Liver (tissue), 9 donors: ENCODE measurements around the gene E2F2. TPM values are rescaled to one million over a fixed set of nuclear protein-coding genes. Genes with fewer than 3 reads are reported as not detected.

Source experiments
- DNase-seq: peaks from one replicate; pipeline ENCODE4 v3.0.0-alpha.2; 2017; ENCODE audit warnings: low spot score
- H3K27ac ChIP-seq, 2 donors: one replicate each; pipeline ENCODE4 v1.7.0; 2013; ENCODE audit warnings: inconsistent platforms in 2 of 2, low read length in 2 of 2, control low read depth in 1 of 2, low read depth in 1 of 2, mild to moderate bottlenecking in 1 of 2
- H3K27me3 ChIP-seq, 4 donors: one replicate each; pipeline versions ENCODE4 v1.6.1 to v1.7.0; 2013; ENCODE audit warnings: low read length in 3 of 4, inconsistent platforms in 1 of 4, mild to moderate bottlenecking in 1 of 4, moderate library complexity in 1 of 4; ENCODE audit not compliant: control insufficient read depth in 4 of 4, insufficient read depth in 4 of 4
- H3K36me3 ChIP-seq, 4 donors: one replicate each; pipeline versions ENCODE4 v1.6.1 to v1.7.0; 2013; ENCODE audit warnings: low read length in 3 of 4, mild to moderate bottlenecking in 3 of 4, low read depth in 1 of 4, moderate library complexity in 1 of 4; ENCODE audit not compliant: control insufficient read depth in 4 of 4, insufficient read depth in 3 of 4
- H3K4me1 ChIP-seq, 4 donors: one replicate each; pipeline versions ENCODE4 v1.6.1 to v1.7.0; 2013; ENCODE audit warnings: low read length in 3 of 4, mild to moderate bottlenecking in 3 of 4, moderate library complexity in 1 of 4; ENCODE audit not compliant: control insufficient read depth in 4 of 4, insufficient read depth in 4 of 4
- H3K4me3 ChIP-seq, 3 donors: one replicate each; pipeline versions ENCODE4 v1.6.1 to v1.7.0; 2013; ENCODE audit warnings: low read length in 3 of 3, control low read depth in 1 of 3, low read depth in 1 of 3, mild to moderate bottlenecking in 1 of 3
- H3K9ac ChIP-seq, 2 donors: one replicate each; pipeline ENCODE4 v1.7.0; 2013; ENCODE audit warnings: low read length in 2 of 2, mild to moderate bottlenecking in 2 of 2, moderate library complexity in 2 of 2, control low read depth in 1 of 2, low read depth in 1 of 2
- H3K9me3 ChIP-seq, 4 donors: one replicate each; pipeline versions ENCODE4 v1.6.1 to v1.7.0; 2013; ENCODE audit warnings: low read length in 3 of 4; ENCODE audit not compliant: control insufficient read depth in 4 of 4
- EGR1 ChIP-seq, 2 donors: IDR thresholded peaks; 2 replicates each; pipeline ENCODE4 v1.6.1; 2016 to 2018; ENCODE audit warnings: antibody characterized with exemption in 2 of 2, low read depth in 2 of 2
- FOXA1 ChIP-seq: IDR thresholded peaks from 2 replicates; pipeline ENCODE4 v1.6.1; 2016; ENCODE audit warnings: antibody characterized with exemption
- FOXA2 ChIP-seq: IDR thresholded peaks from 2 replicates; pipeline ENCODE4 v1.6.1; 2016; ENCODE audit warnings: antibody characterized with exemption
- GABPA ChIP-seq, 2 donors: IDR thresholded peaks in 1 of 2; conservative IDR thresholded peaks in 1 of 2; 2 replicates each; pipeline ENCODE4 v1.6.1; 2016; ENCODE audit warnings: antibody characterized with exemption in 2 of 2, mild to moderate bottlenecking in 1 of 2, moderate library complexity in 1 of 2
- HNF4A ChIP-seq, 2 donors: conservative IDR thresholded peaks; 2 replicates each; pipeline ENCODE4 v1.6.1; 2016; ENCODE audit warnings: antibody characterized with exemption in 2 of 2, mild to moderate bottlenecking in 2 of 2
- MAX ChIP-seq: IDR thresholded peaks from 2 replicates; pipeline ENCODE4 v1.6.1; 2016; ENCODE audit warnings: antibody characterized with exemption
- NR2F2 ChIP-seq: IDR thresholded peaks from 2 replicates; pipeline ENCODE4 v1.6.1; 2016; ENCODE audit warnings: antibody characterized with exemption
- RAD21 ChIP-seq, 2 donors: IDR thresholded peaks; 2 replicates each; pipeline ENCODE4 v1.6.1; 2016; ENCODE audit warnings: antibody characterized with exemption in 2 of 2, mild to moderate bottlenecking in 2 of 2
- RXRA ChIP-seq, 2 donors: IDR thresholded peaks; 2 replicates each; pipeline ENCODE4 v1.6.1; 2017 to 2018; ENCODE audit warnings: antibody characterized with exemption in 2 of 2, mild to moderate bottlenecking in 1 of 2
- SP1 ChIP-seq: IDR thresholded peaks from 2 replicates; pipeline ENCODE4 v1.6.1; 2018; ENCODE audit warnings: antibody characterized with exemption, mild to moderate bottlenecking
- TAF1 ChIP-seq: conservative IDR thresholded peaks from 2 replicates; pipeline ENCODE4 v1.6.1; 2016; ENCODE audit warnings: antibody characterized with exemption, mild to moderate bottlenecking
- ZBTB33 ChIP-seq: IDR thresholded peaks from 2 replicates; pipeline ENCODE4 v1.6.1; 2016; ENCODE audit warnings: antibody characterized with exemption
- WGBS: extraction: QIAGEN DNeasy Blood & Tissue Kit; methylation state at CpG from one replicate; pipeline ENCODE4 v1.1.7; 2013; 5-methylcytosine and 5-hydroxymethylcytosine counted together
- polyA plus RNA-seq, 2 donors: library from polyadenylated mRNA; stranded (reverse) in 1 of 2; unstranded in 1 of 2; fragments of 200-250 nt in 1 of 2; fragments of >200 nt in 1 of 2; fragmentation: Nextera tagmentation in 1 of 2; extraction: Ambion mirVana in 1 of 2; gene quantifications; one replicate each; pipeline versions ENCODE4 v1.2.1 to v1.2.3, GENCODE V29; 2013 to 2015
- total RNA-seq, 2 donors: library from RNA; depleted of rRNA; stranded (reverse); fragments of >200 nt; gene quantifications; one replicate each; pipeline ENCODE4 v1.2.3, GENCODE V29; 2014
- donor health status: healthy.
- donor health status: healthy.
- donor health status: healthy.
- donor health status: healthy.
- donor health status: healthy.

The E2F2 gene
- total and polyA plus RNA-seq, 4 donors = 0.08 to 79.9 (median 0.44) TPM

GRCh38 chr1:23555270-23555985, 24.4 kb upstream of the E2F2 start:
- Histone ChIP-seq H3K4me1 (peaks cover 0 to 32% (median 14%) of the 10 kb centered on the region in 4 donors), H3K27me3 (no peaks in the 10 kb centered on the region), H3K9ac (no peak overlapping the region), H3K9me3 (no peaks in the 10 kb centered on the region), H3K4me3 (peak overlapping the region; percentile 11 to 58 (median 32)), H3K27ac (peak overlapping the region; percentile 46 to 81), H3K36me3 (no peaks in the 10 kb centered on the region)
- no peak for DNase-seq
- WGBS = 45% methylated on average over 15 of the region's 15 CpGs
- TF ChIP-seq EGR1 (IDR thresholded peaks at IDR 0.05; ENCODE audit: low read depth in 2 of 2) (no peak), TAF1 (no peak), MAX (peak; percentile 19), HNF4A (conservative IDR thresholded peaks at IDR 0.05) (no peak), NR2F2 (no peak)

GRCh38 chr1:23554481-23555269, 23.6 kb upstream of the E2F2 start:
- WGBS = 2% methylated on average over 81 of the region's 81 CpGs

GRCh38 chr1:23554127-23554480, 23.1 kb upstream of the E2F2 start:
- H3K36me3 ChIP-seq = no peaks in the 10 kb centered on the region
- H3K9ac ChIP-seq = no peak overlapping the region
- DNase-seq = no peak
- H3K27ac ChIP-seq = peak overlapping the region; percentile 71 to 73
- TF ChIP-seq NR2F2 (peak; percentile 95), FOXA1 (no peak), RAD21 (IDR thresholded peaks at IDR 0.05) (no peak), TAF1 (no peak), GABPA (IDR thresholded peaks at IDR 0.05 in 1 of 2, conservative IDR thresholded peaks at IDR 0.05 in 1 of 2) (no peak), RXRA (IDR thresholded peaks at IDR 0.05) (peak in 1 of 2 donors; percentile 15), EGR1 (IDR thresholded peaks at IDR 0.05; ENCODE audit: low read depth in 2 of 2) (no peak)
- WGBS = 45% methylated on average over 12 of the region's 12 CpGs
- peaks cover 0 to 27% (median 13%) of the 10 kb centered on the region in 4 donors for H3K4me1 ChIP-seq
- no peaks in the 10 kb centered on the region for H3K27me3 ChIP-seq
- peak overlapping the region; percentile 23 to 58 (median 33) for H3K4me3 ChIP-seq
- no peaks in the 10 kb centered on the region for H3K9me3 ChIP-seq

More at GRCh38 chr1:23554481-23555269, 23.6 kb upstream of the E2F2 start:
- peak; percentile 81 for DNase-seq
- H3K9ac ChIP-seq = no peak overlapping the region
- no peaks in the 10 kb centered on the region for H3K27me3 ChIP-seq
- H3K4me1 ChIP-seq = peaks cover 0 to 28% (median 14%) of the 10 kb centered on the region in 4 donors
- H3K4me3 ChIP-seq = peak overlapping the region; percentile 32 to 58 (median 33)
- no peaks in the 10 kb centered on the region for H3K36me3 ChIP-seq
- H3K9me3 ChIP-seq = no peaks in the 10 kb centered on the region
- peak overlapping the region; percentile 71 to 81 for H3K27ac ChIP-seq
- no peak for TF ChIP-seq FOXA2
- TF ChIP-seq NR2F2 = peak; percentile 11
- no peak for TF ChIP-seq GABPA (IDR thresholded peaks at IDR 0.05 in 1 of 2, conservative IDR thresholded peaks at IDR 0.05 in 1 of 2)
- no peak for TF ChIP-seq EGR1 (IDR thresholded peaks at IDR 0.05; ENCODE audit: low read depth in 2 of 2)
- peak in 1 of 2 donors; percentile 2 for TF ChIP-seq RXRA (IDR thresholded peaks at IDR 0.05)
- no peak for TF ChIP-seq MAX
- peak; percentile 19 for TF ChIP-seq SP1
- TF ChIP-seq ZBTB33 = no peak
